Measurements from ENCODE around the gene MTERF4. TPM values are rescaled to one million over a fixed set of nuclear protein-coding genes. Genes with fewer than 3 reads are reported as not detected.

Gene MTERF4
- total RNA-seq, 1 experiment from 2014 or later: 30.0 TPM

GRCh38 chr2:241139531-241140444 is 37.7 kb upstream of the MTERF4 start:
- peaks cover 60% of the 10 kb centered on the region for H3K36me3 ChIP-seq
- DNase-seq (ENCODE audit: low read depth in 1 of 2, low spot score in 2 of 2): peak; percentile 88 to 92
- no peak overlapping the region for H3K4me3 ChIP-seq
- peak overlapping the region; percentile 7; the same call in 1 of the 2 replicates for H3K27ac ChIP-seq
- no peaks in the 10 kb centered on the region for H3K27me3 ChIP-seq (replicated peaks)
- peaks cover 47% of the 10 kb centered on the region for H3K4me1 ChIP-seq (replicated peaks)
- no peaks in the 10 kb centered on the region for H3K9me3 ChIP-seq (replicated peaks)

GRCh38 chr2:241138471-241138870 is 36.4 kb upstream of the MTERF4 start:
- no peak overlapping the region; the same call in 1 of the 2 replicates for H3K27ac ChIP-seq
- DNase-seq (ENCODE audit: low read depth in 1 of 2, low spot score in 2 of 2): no peak
- no peaks in the 10 kb centered on the region for H3K9me3 ChIP-seq (replicated peaks)
- H3K36me3 ChIP-seq: peaks cover 66% of the 10 kb centered on the region
- no peak overlapping the region for H3K4me3 ChIP-seq
- H3K27me3 ChIP-seq (replicated peaks): no peaks in the 10 kb centered on the region
- H3K4me1 ChIP-seq (replicated peaks): peaks cover 47% of the 10 kb centered on the region

DNA sequence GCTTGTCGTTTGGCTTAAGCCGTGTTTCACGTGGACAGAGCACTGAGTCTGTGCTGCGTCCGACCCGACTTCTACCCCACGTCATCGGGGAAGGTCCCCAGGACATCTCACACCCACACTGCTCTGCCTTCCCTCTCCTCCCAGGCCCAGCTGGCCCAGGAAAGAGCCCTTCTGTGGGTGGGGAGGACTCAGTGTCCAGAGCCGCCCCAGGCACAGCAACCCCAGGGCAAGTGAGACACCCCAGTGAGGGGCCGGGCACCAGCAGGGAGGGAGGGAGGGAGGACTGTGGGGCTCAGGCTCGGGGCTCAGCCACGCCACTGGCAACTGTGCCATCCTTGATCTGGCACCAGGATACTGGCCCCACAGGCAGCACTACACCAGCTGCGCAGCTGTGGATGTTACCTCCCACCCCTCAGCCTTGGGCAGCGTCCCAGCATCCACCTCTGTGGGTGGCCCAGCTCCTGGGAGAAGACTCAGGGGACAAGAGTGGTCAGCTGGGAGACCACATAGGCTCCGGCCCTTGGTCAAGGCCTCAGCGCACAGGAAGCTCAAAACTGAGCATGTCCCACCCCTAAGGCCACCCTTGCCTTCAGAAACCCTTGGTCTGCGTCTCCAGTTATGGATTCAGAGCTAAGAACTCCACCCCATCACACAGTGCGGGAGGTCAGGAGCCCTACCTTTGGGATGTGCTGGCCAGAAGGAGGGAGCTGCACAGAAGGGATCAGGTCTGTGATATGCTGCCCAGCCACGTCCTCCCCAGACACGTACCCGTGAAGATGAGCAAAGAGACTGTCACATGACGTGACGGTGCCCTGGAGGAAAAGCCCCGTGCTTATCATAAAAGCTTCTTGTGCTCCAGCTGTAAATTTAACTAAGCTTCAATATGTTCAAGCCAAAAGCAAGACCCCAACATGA is 35.4 kb upstream of the MTERF4 start:
- H3K36me3 ChIP-seq: peaks cover 74% of the 10 kb centered on the region
- H3K4me1 ChIP-seq (replicated peaks): peaks cover 47% of the 10 kb centered on the region
- no peak overlapping the region for H3K4me3 ChIP-seq
- H3K9me3 ChIP-seq (replicated peaks): no peaks in the 10 kb centered on the region
- DNase-seq (ENCODE audit: low read depth in 1 of 2, low spot score in 2 of 2): peak; percentile 82 to 89
- peak overlapping the region; percentile 33 for H3K27ac ChIP-seq
- no peaks in the 10 kb centered on the region for H3K27me3 ChIP-seq (replicated peaks)

GRCh38 chr2:241136661-241137260 is 34.7 kb upstream of the MTERF4 start:
- H3K27me3 ChIP-seq (replicated peaks): no peaks in the 10 kb centered on the region
- H3K27ac ChIP-seq: peak overlapping the region; percentile 17; the same call in 1 of the 2 replicates
- no peaks in the 10 kb centered on the region for H3K9me3 ChIP-seq (replicated peaks)
- no peak overlapping the region for H3K4me3 ChIP-seq
- H3K4me1 ChIP-seq (replicated peaks): peaks cover 47% of the 10 kb centered on the region
- no peak for DNase-seq (ENCODE audit: low read depth in 1 of 2, low spot score in 2 of 2)
- peaks cover 70% of the 10 kb centered on the region for H3K36me3 ChIP-seq

- no peak overlapping the region for H3K27ac ChIP-seq
- no peak overlapping the region for H3K4me3 ChIP-seq
- no peak for DNase-seq (ENCODE audit: low read depth in 1 of 2, low spot score in 2 of 2)
- H3K36me3 ChIP-seq: peaks cover 67% of the 10 kb centered on the region
- H3K27me3 ChIP-seq (replicated peaks): no peaks in the 10 kb centered on the region
- peaks cover 47% of the 10 kb centered on the region for H3K4me1 ChIP-seq (replicated peaks)
- H3K9me3 ChIP-seq (replicated peaks): no peaks in the 10 kb centered on the region
Observed at GRCh38 chr2:241136191-241136590, 34.1 kb upstream of the MTERF4 start.

GRCh38 chr2:241135737-241136136 is 33.6 kb upstream of the MTERF4 start:
- Histone ChIP-seq H3K9me3 (replicated peaks) (no peaks in the 10 kb centered on the region), H3K4me3 (no peak overlapping the region), H3K27me3 (replicated peaks) (no peaks in the 10 kb centered on the region), H3K36me3 (peaks cover 62% of the 10 kb centered on the region), H3K4me1 (replicated peaks) (peaks cover 42% of the 10 kb centered on the region), H3K27ac (no peak overlapping the region)
- DNase-seq (ENCODE audit: low read depth in 1 of 2, low spot score in 2 of 2): no peak

DNA sequence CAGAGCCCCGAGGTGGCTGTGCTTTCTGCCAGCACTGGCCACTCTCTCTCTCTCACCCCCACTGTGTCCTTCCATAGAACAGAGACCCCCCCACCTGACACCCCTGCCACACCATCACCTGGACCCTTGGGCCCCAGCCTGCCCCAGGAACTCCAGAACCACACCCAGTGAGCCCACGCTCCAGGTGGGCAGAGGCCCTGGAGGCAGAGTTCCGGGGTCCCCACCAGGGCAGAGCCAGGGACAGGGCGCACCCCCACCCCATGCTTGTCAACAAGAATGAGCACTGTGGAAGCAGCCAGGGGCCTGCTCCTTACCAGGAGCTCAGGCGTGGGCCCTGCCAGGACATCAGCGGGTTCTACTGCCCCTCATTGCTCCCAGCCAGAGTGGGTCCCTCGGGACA is 32.6 kb upstream of the MTERF4 start:
- Histone ChIP-seq H3K27ac (no peak overlapping the region), H3K36me3 (peaks cover 57% of the 10 kb centered on the region), H3K9me3 (replicated peaks) (no peaks in the 10 kb centered on the region), H3K4me1 (replicated peaks) (peaks cover 32% of the 10 kb centered on the region), H3K4me3 (no peak overlapping the region), H3K27me3 (replicated peaks) (no peaks in the 10 kb centered on the region)
- no peak for DNase-seq (ENCODE audit: low read depth in 1 of 2, low spot score in 2 of 2)

DNA sequence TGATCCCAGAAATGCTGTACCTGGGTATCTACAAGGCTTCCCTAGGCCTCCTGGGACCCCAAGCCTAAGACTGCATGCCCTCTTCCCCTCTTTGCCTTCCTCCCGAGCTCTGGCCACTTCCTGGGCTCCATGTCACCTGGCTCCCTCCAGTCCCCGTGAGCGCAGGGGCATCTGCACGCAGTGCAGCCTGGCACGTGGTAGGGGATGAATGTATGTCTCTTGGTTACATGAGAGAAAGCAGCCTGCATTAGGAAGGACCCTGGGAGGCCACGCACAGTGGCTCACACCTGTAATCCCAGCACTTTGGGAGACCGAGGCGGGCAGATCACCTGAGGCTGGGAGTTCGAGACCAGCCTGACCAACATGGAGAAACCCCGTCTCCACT is 31.3 kb upstream of the MTERF4 start:
- no peaks in the 10 kb centered on the region for H3K27me3 ChIP-seq (replicated peaks)
- no peak for DNase-seq (ENCODE audit: low read depth in 1 of 2, low spot score in 2 of 2)
- H3K4me3 ChIP-seq: no peak overlapping the region
- peaks cover 19% of the 10 kb centered on the region for H3K4me1 ChIP-seq (replicated peaks)
- peaks cover 54% of the 10 kb centered on the region for H3K36me3 ChIP-seq
- H3K27ac ChIP-seq: no peak overlapping the region
- H3K9me3 ChIP-seq (replicated peaks): no peaks in the 10 kb centered on the region

- Histone ChIP-seq H3K4me1 (replicated peaks) (peaks cover 13% of the 10 kb centered on the region), H3K27me3 (replicated peaks) (no peaks in the 10 kb centered on the region), H3K36me3 (peaks cover 48% of the 10 kb centered on the region), H3K27ac (no peak overlapping the region), H3K9me3 (replicated peaks) (no peaks in the 10 kb centered on the region), H3K4me3 (no peak overlapping the region)
- DNase-seq (ENCODE audit: low read depth in 1 of 2, low spot score in 2 of 2): no peak
Observed at GRCh38 chr2:241132538-241133435, 30.7 kb upstream of the MTERF4 start.

- Histone ChIP-seq H3K4me3 (no peak overlapping the region), H3K27ac (no peak overlapping the region), H3K4me1 (replicated peaks) (no peaks in the 10 kb centered on the region; the same call in 1 of the 2 replicates), H3K9me3 (replicated peaks) (no peaks in the 10 kb centered on the region), H3K27me3 (replicated peaks) (no peaks in the 10 kb centered on the region), H3K36me3 (peaks cover 49% of the 10 kb centered on the region)
- no peak for DNase-seq (ENCODE audit: low read depth in 1 of 2, low spot score in 2 of 2)
Observed at GRCh38 chr2:241131531-241131930, 29.4 kb upstream of the MTERF4 start.

DNA sequence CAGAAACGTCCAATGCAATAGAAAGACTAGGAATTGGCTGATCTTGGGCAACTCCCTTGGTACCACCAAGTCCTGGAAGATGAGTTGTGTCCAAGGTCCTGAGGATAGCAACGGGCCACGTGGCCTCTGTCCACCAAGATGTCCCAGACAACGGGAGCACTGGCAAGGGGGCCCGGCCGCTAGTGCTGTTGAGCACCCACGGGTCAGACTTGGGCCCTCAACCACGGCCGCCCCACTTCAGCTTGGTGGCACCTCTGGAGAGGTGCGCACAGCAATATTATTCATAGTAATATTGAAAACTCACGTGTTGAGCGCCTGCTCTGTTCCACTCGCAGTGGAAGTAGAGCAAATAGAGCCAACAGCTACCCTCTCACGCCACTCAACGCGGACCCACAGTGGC is 28.2 kb upstream of the MTERF4 start:
- Histone ChIP-seq H3K4me1 (replicated peaks) (no peaks in the 10 kb centered on the region), H3K27ac (no peak overlapping the region), H3K4me3 (no peak overlapping the region), H3K27me3 (replicated peaks) (no peaks in the 10 kb centered on the region), H3K9me3 (replicated peaks) (no peaks in the 10 kb centered on the region), H3K36me3 (peaks cover 47% of the 10 kb centered on the region)
- peak in 1 of 2 experiments; percentile 37 for DNase-seq (ENCODE audit: low read depth in 1 of 2, low spot score in 2 of 2)

DNA sequence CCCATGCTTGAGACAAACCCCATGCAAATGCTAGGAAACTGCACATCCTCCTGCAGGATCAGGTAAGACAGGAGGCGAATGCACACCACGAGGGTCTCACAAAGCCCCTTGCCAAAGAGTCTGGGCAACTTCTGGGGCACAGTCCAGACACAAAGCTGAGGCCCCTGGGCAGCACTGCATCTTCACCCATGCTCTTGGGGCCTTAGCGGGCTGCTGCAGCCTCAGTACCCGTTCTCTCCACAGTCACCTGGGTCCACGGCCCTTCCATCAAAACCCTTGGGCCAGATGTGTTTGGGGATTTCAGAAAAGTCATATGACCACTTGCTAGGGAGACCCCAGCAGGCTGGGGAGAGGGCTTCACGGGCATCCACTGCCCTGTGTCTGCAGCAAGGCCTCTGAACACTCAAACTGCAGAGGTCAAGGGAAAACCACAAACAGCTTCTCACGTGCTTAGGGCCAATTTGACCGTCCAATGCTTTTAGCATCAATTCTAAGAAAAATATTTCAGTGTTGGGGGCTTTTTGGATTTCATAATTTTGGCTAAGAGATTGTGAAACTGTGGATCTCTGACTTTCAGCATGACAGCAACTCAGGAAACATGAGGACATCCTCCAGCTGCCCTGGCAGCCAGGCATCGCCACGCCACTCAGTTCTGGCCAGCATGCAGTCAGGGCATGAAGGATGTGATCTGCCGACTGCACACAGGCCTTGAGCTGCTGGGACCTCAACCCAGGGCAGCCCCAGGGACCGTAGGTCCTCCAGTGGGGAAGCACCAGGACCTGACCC is 27.2 kb upstream of the MTERF4 start:
- Histone ChIP-seq H3K27me3 (replicated peaks) (no peaks in the 10 kb centered on the region), H3K36me3 (peaks cover 42% of the 10 kb centered on the region), H3K4me1 (replicated peaks) (no peaks in the 10 kb centered on the region), H3K9me3 (replicated peaks) (no peaks in the 10 kb centered on the region), H3K27ac (no peak overlapping the region), H3K4me3 (no peak overlapping the region)
- DNase-seq (ENCODE audit: low read depth in 1 of 2, low spot score in 2 of 2): peak in 1 of 2 experiments; percentile 33
